ENCODE results near the gene CPEB3.
"Not testable (repeated sequence)": the region's sequence is repeated elsewhere in the genome, so short reads cannot be mapped to it uniquely, and the experiment has no call there.

CPEB3 gene

GRCh38 chr10:92087750-92088395 is 203.0 kb downstream of the CPEB3 start:
- peak; percentile 82 for DNase-seq

- no peak for DNase-seq
Measured at GRCh38 chr10:92082583-92083280, 208.1 kb downstream of the CPEB3 start.

- no peak for DNase-seq
Measured at GRCh38 chr10:92081641-92082040, 209.2 kb downstream of the CPEB3 start.

GRCh38 chr10:92080244-92080643 is 210.6 kb downstream of the CPEB3 start:
- peak; percentile 4 for DNase-seq

- no peak for DNase-seq
Measured at GRCh38 chr10:92079003-92079402, 211.9 kb downstream of the CPEB3 start.

- DNase-seq = no peak
Measured at GRCh38 chr10:92076722-92077121, 214.2 kb downstream of the CPEB3 start.

GRCh38 chr10:92075829-92076228 is 215.0 kb downstream of the CPEB3 start:
- DNase-seq = no peak

GRCh38 chr10:92074126-92074887 is 216.6 kb downstream of the CPEB3 start:
- DNase-seq = no peak

- no peak for DNase-seq
Measured at GRCh38 chr10:92068900-92069299, 222.0 kb downstream of the CPEB3 start.

- no peak for DNase-seq
Measured at GRCh38 chr10:92066386-92066785, 224.5 kb downstream of the CPEB3 start.

GRCh38 chr10:92064506-92064905 is 226.4 kb downstream of the CPEB3 start:
- DNase-seq = no peak

GRCh38 chr10:92062273-92062672 is 228.6 kb downstream of the CPEB3 start:
- no peak for DNase-seq

- DNase-seq = no peak
Measured at GRCh38 chr10:92054807-92055206, 236.1 kb downstream of the CPEB3 start.

GRCh38 chr10:92052741-92053140 is 238.1 kb downstream of the CPEB3 start:
- no peak for DNase-seq

GRCh38 chr10:92052088-92052487 is 238.8 kb downstream of the CPEB3 start:
- no peak for DNase-seq

- no peak for DNase-seq
Measured at GRCh38 chr10:92047215-92047614, 243.7 kb downstream of the CPEB3 start.

GRCh38 chr10:92045641-92046106 is 245.2 kb downstream of the CPEB3 start:
- DNase-seq = no peak

- DNase-seq = no peak
Measured at GRCh38 chr10:92042541-92042940, 248.3 kb downstream of the CPEB3 start.

GRCh38 chr10:92038949-92039348 is 251.9 kb downstream of the CPEB3 start:
- DNase-seq = no peak

- DNase-seq = not testable (repeated sequence)
Measured at GRCh38 chr10:92033070-92033469, 257.8 kb downstream of the CPEB3 start.

GRCh38 chr10:92031580-92031979 is 259.3 kb downstream of the CPEB3 start:
- DNase-seq = no peak

GRCh38 chr10:92027141-92027540 is 263.7 kb downstream of the CPEB3 start:
- DNase-seq = no peak

GRCh38 chr10:92025340-92025739 is 265.5 kb downstream of the CPEB3 start:
- not testable (repeated sequence) for DNase-seq

- no peak for DNase-seq
Measured at GRCh38 chr10:92024700-92025099, 266.2 kb downstream of the CPEB3 start.

All from NCI-H69 (cell line).